ENCODE data around the gene ZNF507.
A peak's percentile ranks its signal among the peaks of the same experiment; 100 is the strongest.
"Not testable (repeated sequence)": the region's sequence is repeated elsewhere in the genome, so short reads cannot be mapped to it uniquely, and the experiment has no call there.

Gene ZNF507

GRCh38 chr19:32368787-32369186 is 23.4 kb downstream of the ZNF507 start:
- no peak for DNase-seq (ENCODE audit: low read depth in 2 of 2)

GRCh38 chr19:32372726-32373517 is 27.5 kb downstream of the ZNF507 start:
- no peak for DNase-seq (ENCODE audit: low read depth in 2 of 2)

- DNase-seq (ENCODE audit: low read depth in 2 of 2): no peak
Measured at GRCh38 chr19:32373585-32374295, 28.3 kb downstream of the ZNF507 start.

GRCh38 chr19:32374362-32374761 is 29.0 kb downstream of the ZNF507 start:
- not testable (repeated sequence) for DNase-seq (ENCODE audit: low read depth in 2 of 2)

GRCh38 chr19:32377088-32377487 is 31.7 kb downstream of the ZNF507 start:
- not testable (repeated sequence) for DNase-seq (ENCODE audit: low read depth in 2 of 2)

GRCh38 chr19:32380269-32380668 is 34.9 kb downstream of the ZNF507 start:
- DNase-seq (ENCODE audit: low read depth in 2 of 2): no peak

- DNase-seq (ENCODE audit: low read depth in 2 of 2): no peak
Measured at GRCh38 chr19:32387701-32388392, 42.4 kb downstream of the ZNF507 start.

GRCh38 chr19:32388393-32388855 is 43.0 kb downstream of the ZNF507 start:
- no peak for DNase-seq (ENCODE audit: low read depth in 2 of 2)

GRCh38 chr19:32392901-32393300 is 47.5 kb downstream of the ZNF507 start:
- no peak for DNase-seq (ENCODE audit: low read depth in 2 of 2)

- no peak for DNase-seq (ENCODE audit: low read depth in 2 of 2)
Measured at GRCh38 chr19:32396046-32396652, 50.7 kb downstream of the ZNF507 start.

GRCh38 chr19:32397671-32398101 is 52.3 kb downstream of the ZNF507 start:
- no peak for DNase-seq (ENCODE audit: low read depth in 2 of 2)

- DNase-seq (ENCODE audit: low read depth in 2 of 2): no peak
Measured at GRCh38 chr19:32401992-32402391, 56.6 kb downstream of the ZNF507 start.

- no peak for DNase-seq (ENCODE audit: low read depth in 2 of 2)
Measured at GRCh38 chr19:32403291-32403995, 58.0 kb downstream of the ZNF507 start.

- DNase-seq (ENCODE audit: low read depth in 2 of 2): no peak
Measured at GRCh38 chr19:32404213-32404932, 59.0 kb downstream of the ZNF507 start.

GRCh38 chr19:32404933-32405430 is 59.6 kb downstream of the ZNF507 start:
- peak in 1 of 2 donors; percentile 5 for DNase-seq (ENCODE audit: low read depth in 2 of 2)

GRCh38 chr19:32405431-32406160 is 60.2 kb downstream of the ZNF507 start, which contains the start of gene DPY19L3:
TSS of gene DPY19L3 (plus strand) at chr19:32405770. CDS start at chr19:32408254, 2,484 bp downstream.
- DNase-seq (ENCODE audit: low read depth in 2 of 2): peak; percentile 90 to 91

GRCh38 chr19:32406161-32407003 is 61.0 kb downstream of the ZNF507 start:
- DNase-seq (ENCODE audit: low read depth in 2 of 2): no peak
